Fibroblast of lung (primary cell): ENCODE data around the gene CENPB.

Experiments used
- CTCF ChIP-seq, 2 donors: IDR thresholded peaks in 1 of 2; conservative IDR thresholded peaks in 1 of 2; 1 replicate in 1 of 2; 2 replicates in 1 of 2; pipeline ENCODE4 v1.5.1; 2011 to 2012; ENCODE audit warnings: low read length in 2 of 2, control low read depth in 1 of 2, inconsistent platforms in 1 of 2, low read depth in 1 of 2, mild to moderate bottlenecking in 1 of 2
- EZH2 ChIP-seq: IDR thresholded peaks from 2 replicates; pipeline ENCODE4 v1.5.1; 2012; ENCODE audit warnings: low read length, control low read depth, mild to moderate bottlenecking; ENCODE audit errors: missing control alignments

- TF ChIP-seq CTCF (conservative IDR thresholded peaks at IDR 0.05 in 1 of 2, IDR thresholded peaks at IDR 0.05 in 1 of 2; ENCODE audit: low read depth in 1 of 2, low read length in 2 of 2) (peak; percentile 23 to 51), EZH2 (no peak)
These were observed 18.0 kb downstream of the CENPB start for GRCh38 chr20:3768342-3769130.
